H1 (cell line): ENCODE data around the gene PHLPP2. TPM values are rescaled to one million over a fixed set of nuclear protein-coding genes. Genes with fewer than 3 reads are reported as not detected.

ENCODE experiments used
- CTCF ChIA-PET: fragments of 300-600 bp; sonication (Branson Sonifier 250); formaldehyde crosslinking; loops from one replicate; lab custom pipeline; 2021; ENCODE audit not compliant: partially characterized antibody; lab: Charles Lee
- POLR2A ChIA-PET: fragments of 300-600 bp; sonication (Branson Sonifier 250); formaldehyde crosslinking; loops from one replicate; lab custom pipeline; 2021; ENCODE audit warnings: inconsistent platforms; ENCODE audit not compliant: partially characterized antibody; lab: Charles Lee
- DNase-seq, 2 experiments: peaks; one replicate each; pipeline versions ENCODE4 v3.0.0 to v3.0.0-alpha.2; 2010 to 2022; ENCODE audit warnings: low spot score in 2 of 2, low read depth in 1 of 2, mixed read lengths in 1 of 2
- FAIRE-seq: peaks from 2 replicates; lab custom pipeline; 2011; peaks lifted over from hg19 to GRCh38; lab: Jason Lieb, UNC
- H2AFZ ChIP-seq: 2 replicates; pipeline ENCODE4 v1.8.1; 2012; ENCODE audit warnings: low read length, inconsistent platforms
- H2AK5ac ChIP-seq: 2 replicates; pipeline ENCODE4 v1.6.1; 2013; ENCODE audit warnings: low read depth, low read length
- H2BK120ac ChIP-seq: replicated peaks from 2 replicates; pipeline ENCODE3; 2013; ENCODE audit warnings: low read depth, low read length, inconsistent platforms
- H2BK12ac ChIP-seq: 2 replicates; pipeline ENCODE4 v1.6.1; 2013; ENCODE audit warnings: low read depth, low read length
- H2BK15ac ChIP-seq: 2 replicates; pipeline ENCODE4 v1.6.1; 2013; ENCODE audit warnings: low read length
- H2BK20ac ChIP-seq: 2 replicates; pipeline ENCODE4 v1.6.1; 2013; ENCODE audit warnings: low read length
- H2BK5ac ChIP-seq: 2 replicates; pipeline ENCODE4 v1.6.1; 2013; ENCODE audit warnings: low read depth, low read length
- H3K14ac ChIP-seq: 2 replicates; pipeline ENCODE4 v1.6.1; 2013; ENCODE audit warnings: inconsistent platforms; ENCODE audit not compliant: insufficient read length
- H3K18ac ChIP-seq: 2 replicates; pipeline ENCODE4 v1.6.1; 2013; ENCODE audit warnings: low read length; ENCODE audit errors: extremely low read depth
- H3K23ac ChIP-seq: 2 replicates; pipeline ENCODE4 v1.6.1; 2013; ENCODE audit warnings: inconsistent platforms; ENCODE audit not compliant: insufficient read length
- H3K23me2 ChIP-seq: 2 replicates; pipeline ENCODE4 v1.6.1; 2013; ENCODE audit warnings: low read depth, low read length
- H3K27ac ChIP-seq: 2 replicates; pipeline ENCODE4 v1.6.1; 2011; ENCODE audit warnings: low read depth, low read length, inconsistent platforms
- H3K27me3 ChIP-seq, 4 experiments: replicated peaks in 1 of 4; 1 replicate in 1 of 4; 2 replicates in 3 of 4; pipeline versions ENCODE4 v1.6.1 to v1.8.1; 2011 to 2013; ENCODE audit warnings: low read length in 3 of 4, mild to moderate bottlenecking in 3 of 4, inconsistent platforms in 2 of 4, mixed read lengths in 2 of 4, moderate library complexity in 1 of 4; ENCODE audit not compliant: control insufficient read depth in 3 of 4, insufficient read depth in 3 of 4; ENCODE audit errors: extremely low read depth in 1 of 4
- H3K36me3 ChIP-seq, 4 experiments: 2 replicates each; pipeline versions ENCODE4 v1.6.1 to v1.8.1; 2011 to 2013; ENCODE audit warnings: mild to moderate bottlenecking in 4 of 4, low read length in 3 of 4, moderate library complexity in 2 of 4, control low read depth in 1 of 4, inconsistent platforms in 1 of 4; ENCODE audit not compliant: insufficient read depth in 4 of 4, control insufficient read depth in 2 of 4
- H3K4ac ChIP-seq: replicated peaks from 2 replicates; pipeline ENCODE3; 2013; ENCODE audit warnings: low read length, low read depth, mixed read lengths, inconsistent platforms; ENCODE audit not compliant: insufficient read length
- H3K4me1 ChIP-seq, 4 experiments: replicated peaks in 1 of 4; 1 replicate in 1 of 4; 2 replicates in 3 of 4; pipeline versions ENCODE4 v1.6.1 to v1.8.1; 2011 to 2013; ENCODE audit warnings: low read length in 3 of 4, inconsistent platforms in 2 of 4, mixed read lengths in 1 of 4; ENCODE audit not compliant: insufficient read depth in 4 of 4, control insufficient read depth in 3 of 4
- H3K4me2 ChIP-seq, 2 experiments: 2 replicates each; pipeline versions ENCODE4 v1.6.1 to v1.8.1; 2011 to 2013; ENCODE audit warnings: low read depth in 2 of 2, low read length in 2 of 2, control low read depth in 1 of 2, inconsistent platforms in 1 of 2, mild to moderate bottlenecking in 1 of 2; ENCODE audit not compliant: insufficient read depth in 1 of 2
- H3K4me3 ChIP-seq, 4 experiments: fragments of 200-600, 300-600 bp in 1 of 4; sonication (generic), shearing (Covaris generic), sonication (Bioruptor Twin) in 1 of 4; 2 replicates each; pipeline versions ENCODE4 v1.5.1 to v1.8.1; 2011 to 2016; ENCODE audit warnings: low read length in 4 of 4, low read depth in 3 of 4, control low read depth in 2 of 4, inconsistent platforms in 2 of 4, mild to moderate bottlenecking in 2 of 4, mixed read lengths in 1 of 4, moderate library complexity in 1 of 4; ENCODE audit not compliant: insufficient read depth in 2 of 4; ENCODE audit errors: extremely low read depth in 1 of 4
- H3K56ac ChIP-seq: replicated peaks from 2 replicates; pipeline ENCODE3; 2013; ENCODE audit warnings: low read depth, mild to moderate bottlenecking, mixed read lengths, low read length, inconsistent platforms; ENCODE audit not compliant: insufficient read length
- H3K79me1 ChIP-seq: 2 replicates; pipeline ENCODE4 v1.6.1; 2013; ENCODE audit warnings: low read depth, low read length, control low read depth
- H3K79me2 ChIP-seq, 2 experiments: 2 replicates each; pipeline versions ENCODE4 v1.6.1 to v1.8.1; 2012 to 2013; ENCODE audit warnings: low read length in 2 of 2, mild to moderate bottlenecking in 2 of 2, inconsistent platforms in 1 of 2; ENCODE audit not compliant: insufficient read depth in 2 of 2, control insufficient read depth in 1 of 2
- H3K9ac ChIP-seq, 4 experiments: replicated peaks in 1 of 4; 1 replicate in 1 of 4; 2 replicates in 3 of 4; pipeline versions ENCODE4 v1.6.1 to v1.8.1; 2011 to 2013; ENCODE audit warnings: low read depth in 3 of 4, low read length in 3 of 4, control low read depth in 2 of 4, mild to moderate bottlenecking in 2 of 4, moderate library complexity in 2 of 4, inconsistent platforms in 1 of 4; ENCODE audit errors: extremely low read depth in 1 of 4
- H3K9me3 ChIP-seq, 2 experiments: 2 replicates each; pipeline versions ENCODE4 v1.6.1 to v1.8.1; 2012 to 2013; ENCODE audit warnings: mild to moderate bottlenecking in 2 of 2, moderate library complexity in 2 of 2, control low read depth in 1 of 2, inconsistent platforms in 1 of 2, low read depth in 1 of 2, low read length in 1 of 2, mixed read lengths in 1 of 2; ENCODE audit not compliant: insufficient read depth in 2 of 2
- H4K20me1 ChIP-seq, 2 experiments: replicated peaks in 1 of 2; 2 replicates each; pipeline versions ENCODE3 to v1.8.1; 2011 to 2013; ENCODE audit warnings: inconsistent platforms in 2 of 2, low read length in 2 of 2, mild to moderate bottlenecking in 1 of 2; ENCODE audit not compliant: insufficient read depth in 2 of 2, control insufficient read depth in 1 of 2
- H4K5ac ChIP-seq: 2 replicates; pipeline ENCODE4 v1.6.1; 2013; ENCODE audit warnings: low read length, low read depth, mixed read lengths, inconsistent platforms; ENCODE audit not compliant: insufficient read length
- H4K8ac ChIP-seq: 2 replicates; pipeline ENCODE4 v1.8.0; 2013; ENCODE audit warnings: mild to moderate bottlenecking, moderate library complexity, low read length, inconsistent platforms; ENCODE audit not compliant: insufficient read depth; ENCODE audit errors: extremely low read depth
- H4K91ac ChIP-seq: replicated peaks from 2 replicates; pipeline ENCODE3; 2013; ENCODE audit warnings: low read length, mixed read lengths, inconsistent platforms; ENCODE audit not compliant: insufficient read length
- TBP ChIP-seq: IDR thresholded peaks from 2 replicates; pipeline ENCODE4 v1.6.1; 2011; ENCODE audit warnings: low read depth, low read length, improper control_type of control experiment
- WGBS, 2 experiments: shearing (Covaris generic) in 1 of 2; methylation state at CpG; one replicate each; pipeline versions ENCODE4 v1.1.6 to v1.1.7; 2013 to 2015; ENCODE audit warnings: low lambda C conversion rate in 2 of 2, mixed read lengths in 2 of 2, inconsistent platforms in 1 of 2, low coverage in 1 of 2, missing lambda C conversion rate in 1 of 2; ENCODE audit not compliant: insufficient replicate concordance in 2 of 2, insufficient coverage in 1 of 2, insufficient read length in 1 of 2; ENCODE audit errors: extremely low coverage in 1 of 2, missing lambda C conversion rate in 1 of 2; 5-methylcytosine and 5-hydroxymethylcytosine counted together
- polyA plus RNA-seq, 7 experiments: library from polyadenylated mRNA; depleted of rRNA in 3 of 7; stranded (reverse) in 5 of 7; unstranded in 2 of 7; fragments of >200 nt in 5 of 7; fragments of 200-250 nt in 2 of 7; gene quantifications; 1 replicate in 5 of 7; 2 replicates in 1 of 7; 4 replicates in 1 of 7; pipeline versions ENCODE4 v1.2.1 to v1.2.3, GENCODE V29; 2011 to 2013; ENCODE audit warnings: missing spikeins in 2 of 7, mixed read lengths in 2 of 7
- total RNA-seq: library from RNA; stranded (reverse); fragmentation: NEBNext Ultra II Directional; extraction: Animal tissue kit (Norgen Biotek cat#: 25700); gene quantifications from 2 replicates; pipeline ENCODE4 v1.2.1, GENCODE V29; 2021

The PHLPP2 gene
- total and polyA plus RNA-seq, 2 of the 8 experiments (the other 6 are each of a cell fraction or from before 2014, with no cell fraction given): 7.3 to 12.9 TPM

DNA sequence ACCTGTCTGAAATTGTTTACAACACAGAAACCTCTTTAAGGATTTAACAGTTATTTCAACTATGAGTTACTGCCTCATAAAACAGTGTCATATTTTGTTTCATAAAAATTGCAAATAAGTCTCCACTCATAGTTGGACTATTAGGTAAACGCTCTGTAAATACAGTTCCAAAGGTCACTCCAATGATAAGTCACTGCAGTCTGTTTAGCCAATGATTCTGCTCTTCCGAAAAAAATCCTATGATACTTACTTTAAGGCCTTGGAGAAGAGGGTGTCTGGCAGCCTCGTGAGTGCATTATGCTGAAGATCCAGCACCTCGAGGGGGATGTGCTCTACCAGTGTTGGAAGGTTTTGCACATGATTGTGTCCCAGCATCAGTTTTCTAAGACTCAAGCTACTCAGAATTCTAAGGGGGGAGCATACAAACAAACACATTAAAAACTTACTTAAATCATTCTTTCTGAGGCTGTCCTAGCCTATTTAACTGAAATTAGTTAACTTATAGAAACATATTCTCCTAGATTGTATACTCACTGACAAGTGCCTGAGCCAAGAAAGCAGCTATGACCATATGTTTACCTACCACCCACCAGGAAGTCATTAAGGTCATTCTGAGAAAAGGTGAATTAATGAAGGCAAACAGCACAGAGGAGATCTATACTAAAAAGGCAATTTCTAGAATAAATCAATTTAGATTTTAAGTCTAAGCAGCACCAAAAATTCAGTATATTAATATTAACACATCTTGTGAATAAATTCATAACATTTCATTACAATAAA lies 57.4 kb downstream of the PHLPP2 start:
- H3K56ac ChIP-seq: no peak overlapping the region
- H3K4me1 ChIP-seq: no peaks in the 10 kb centered on the region
- H3K23me2 ChIP-seq: no peaks in the 10 kb centered on the region; the same call in 1 of the 2 replicates
- H3K36me3 ChIP-seq: peaks cover 12 to 61% (median 41%) of the 10 kb centered on the region in 4 experiments
- no peak overlapping the region for H4K8ac ChIP-seq
- no peak overlapping the region for H3K23ac ChIP-seq
- CTCF ChIA-PET: no interaction called here
- no peak overlapping the region for H3K4me2 ChIP-seq
- FAIRE-seq (no peak), DNase-seq (no peak)
- no peak overlapping the region for H3K27ac ChIP-seq
- H3K4me3 ChIP-seq: no peak overlapping the region
- no peaks in the 10 kb centered on the region for H3K79me1 ChIP-seq
- H4K5ac ChIP-seq: no peak overlapping the region
- POLR2A ChIA-PET: no interaction called here
- H2AK5ac ChIP-seq: no peak overlapping the region
- 99% methylated on average over 4 of the region's 4 CpGs; no CpG with 5 or more reads in 1 of the 2 experiments for whole genome bisulfite sequencing, 2 experiments
- H4K20me1 ChIP-seq: no peaks in the 10 kb centered on the region
- no peak overlapping the region for H3K18ac ChIP-seq
- H3K4ac ChIP-seq: no peak overlapping the region
- H3K9ac ChIP-seq: no peak overlapping the region
- no peak overlapping the region for H3K14ac ChIP-seq
- H2BK5ac ChIP-seq: no peak overlapping the region
- no peak overlapping the region for H2BK120ac ChIP-seq
- no peak for TF ChIP-seq TBP
- no peak overlapping the region for H2BK12ac ChIP-seq
- H3K79me2 ChIP-seq: no peaks in the 10 kb centered on the region
- no peak overlapping the region for H2BK15ac ChIP-seq
- H4K91ac ChIP-seq: no peak overlapping the region
- H3K27me3 ChIP-seq: no peaks in the 10 kb centered on the region
- no peak overlapping the region for H2AFZ ChIP-seq
- no peak overlapping the region for H2BK20ac ChIP-seq
- H3K9me3 ChIP-seq: no peaks in the 10 kb centered on the region
